T-helper 2 cell treated with Interferon-gamma antibody and Interleukin-4, amounts not matched to agents 5 μg/mL and 100 μg/mL, for 36 hours (primary cell): Measurements from ENCODE around the gene MAST1.
A peak's percentile ranks its signal among the peaks of the same experiment; 100 is the strongest.
"Not testable (repeated sequence)": the region's sequence is repeated elsewhere in the genome, so short reads cannot be mapped to it uniquely, and the experiment has no call there.

Source experiments
- DNase-seq: peaks from one replicate; pipeline ENCODE4 v3.0.0; 2021; ENCODE audit warnings: low spot score
- H3K27ac Mint-ChIP-seq: one replicate; pipeline ENCODE4 v1.8.0; 2021; ENCODE audit warnings: mild to moderate bottlenecking, mixed read lengths
- H3K27me3 Mint-ChIP-seq: one replicate; pipeline ENCODE4 v1.8.0; 2021; ENCODE audit warnings: low read depth, mixed read lengths
- H3K36me3 Mint-ChIP-seq: one replicate; pipeline ENCODE4 v1.8.0; 2021; ENCODE audit warnings: low read depth, mixed read lengths
- H3K4me1 Mint-ChIP-seq: one replicate; pipeline ENCODE4 v1.8.0; 2021; ENCODE audit warnings: low read depth, mixed read lengths
- H3K4me3 Mint-ChIP-seq: one replicate; pipeline ENCODE4 v1.8.0; 2022; ENCODE audit warnings: mild to moderate bottlenecking, moderate library complexity, mixed read lengths
- H3K9me3 Mint-ChIP-seq: one replicate; pipeline ENCODE4 v1.8.0; 2021; ENCODE audit warnings: mixed read lengths

MAST1 gene

GRCh38 chr19:12841094-12841493, 2.8 kb downstream of the MAST1 start:
- Mint-ChIP-seq H3K4me3 (peak overlapping the region; percentile 58), H3K27me3 (peaks cover 57% of the 10 kb centered on the region), H3K9me3 (no peaks in the 10 kb centered on the region), H3K4me1 (peaks cover 24% of the 10 kb centered on the region), H3K27ac (no peak overlapping the region), H3K36me3 (no peaks in the 10 kb centered on the region)
- DNase-seq = peak; percentile 26

- no peak overlapping the region for H3K4me3 Mint-ChIP-seq
- H3K27ac Mint-ChIP-seq = no peak overlapping the region
- H3K27me3 Mint-ChIP-seq = peaks cover 44% of the 10 kb centered on the region
- H3K4me1 Mint-ChIP-seq = peaks cover 23% of the 10 kb centered on the region
- H3K9me3 Mint-ChIP-seq = no peaks in the 10 kb centered on the region
- DNase-seq = no peak
- H3K36me3 Mint-ChIP-seq = no peaks in the 10 kb centered on the region
Observed at GRCh38 chr19:12842511-12842910, 4.2 kb downstream of the MAST1 start.

DNA sequence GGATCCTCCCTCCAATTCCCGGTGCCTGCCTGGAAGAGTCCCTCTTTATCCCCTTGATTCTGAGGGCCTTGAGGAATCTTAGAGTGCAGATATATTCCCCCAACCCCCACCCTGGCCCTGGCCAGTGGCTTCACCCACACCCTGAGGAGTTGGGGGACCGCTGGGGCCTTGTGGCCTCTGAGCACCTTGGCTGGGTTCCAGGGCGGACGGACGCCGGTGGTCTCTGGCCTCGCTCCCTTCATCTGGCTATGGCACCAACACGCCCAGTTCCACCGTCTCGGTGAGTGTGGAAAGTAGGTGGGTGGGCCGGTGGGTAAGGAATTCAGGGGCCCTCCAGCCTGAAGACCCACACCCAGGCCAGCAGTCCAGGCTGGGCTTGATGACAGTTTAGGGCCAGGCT, 5.0 kb downstream of the MAST1 start:
- no peaks in the 10 kb centered on the region for H3K36me3 Mint-ChIP-seq
- no peak overlapping the region for H3K27ac Mint-ChIP-seq
- H3K4me1 Mint-ChIP-seq = peaks cover 23% of the 10 kb centered on the region
- no peak for DNase-seq
- H3K27me3 Mint-ChIP-seq = peaks cover 39% of the 10 kb centered on the region
- H3K9me3 Mint-ChIP-seq = no peaks in the 10 kb centered on the region
- no peak overlapping the region for H3K4me3 Mint-ChIP-seq

DNA sequence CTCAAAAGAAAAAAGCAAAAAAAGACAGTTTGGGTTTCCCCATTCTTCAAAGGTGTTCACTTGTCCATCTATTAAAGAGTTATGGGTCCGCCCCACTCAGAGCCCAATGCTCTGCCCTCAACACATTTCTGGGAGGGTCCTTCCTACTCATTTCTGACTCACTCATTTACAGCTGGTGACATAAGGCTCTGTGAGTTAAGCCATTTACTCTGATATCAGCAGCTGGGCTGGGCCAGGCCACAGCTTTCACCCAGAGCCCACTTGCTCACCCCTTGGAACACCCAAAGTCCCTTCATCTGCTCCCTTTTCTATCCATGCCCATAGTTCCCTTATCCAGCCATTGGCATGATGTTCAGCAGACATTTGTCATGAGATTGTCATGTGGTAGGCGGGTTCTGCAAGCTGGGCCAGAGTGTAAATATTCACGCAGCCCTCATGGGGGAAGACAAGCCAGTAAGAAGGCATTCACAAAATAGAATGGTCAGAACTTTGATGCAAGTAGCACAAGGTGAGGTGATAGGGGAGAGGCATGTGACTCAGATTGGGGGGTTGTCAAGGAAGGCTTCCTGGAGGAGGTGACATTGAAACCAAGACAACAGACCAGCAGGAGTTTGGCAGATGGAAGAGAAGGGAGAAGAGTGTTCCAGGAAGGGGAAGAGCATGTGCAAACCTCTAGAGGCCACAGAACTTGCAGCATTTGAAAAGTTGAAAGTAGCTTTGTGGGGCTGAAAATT, 5.9 kb downstream of the MAST1 start:
- no peaks in the 10 kb centered on the region for H3K9me3 Mint-ChIP-seq
- no peak overlapping the region for H3K27ac Mint-ChIP-seq
- H3K4me3 Mint-ChIP-seq = no peak overlapping the region
- peaks cover 18% of the 10 kb centered on the region for H3K4me1 Mint-ChIP-seq
- H3K27me3 Mint-ChIP-seq = peaks cover 33% of the 10 kb centered on the region
- DNase-seq = no peak
- H3K36me3 Mint-ChIP-seq = no peaks in the 10 kb centered on the region

- H3K4me1 Mint-ChIP-seq, H3K27me3 Mint-ChIP-seq, H3K27ac Mint-ChIP-seq, DNase-seq, H3K4me3 Mint-ChIP-seq, H3K36me3 Mint-ChIP-seq, H3K9me3 Mint-ChIP-seq: not testable (repeated sequence)
Observed at GRCh38 chr19:12846613-12847012, 8.3 kb downstream of the MAST1 start.

DNA sequence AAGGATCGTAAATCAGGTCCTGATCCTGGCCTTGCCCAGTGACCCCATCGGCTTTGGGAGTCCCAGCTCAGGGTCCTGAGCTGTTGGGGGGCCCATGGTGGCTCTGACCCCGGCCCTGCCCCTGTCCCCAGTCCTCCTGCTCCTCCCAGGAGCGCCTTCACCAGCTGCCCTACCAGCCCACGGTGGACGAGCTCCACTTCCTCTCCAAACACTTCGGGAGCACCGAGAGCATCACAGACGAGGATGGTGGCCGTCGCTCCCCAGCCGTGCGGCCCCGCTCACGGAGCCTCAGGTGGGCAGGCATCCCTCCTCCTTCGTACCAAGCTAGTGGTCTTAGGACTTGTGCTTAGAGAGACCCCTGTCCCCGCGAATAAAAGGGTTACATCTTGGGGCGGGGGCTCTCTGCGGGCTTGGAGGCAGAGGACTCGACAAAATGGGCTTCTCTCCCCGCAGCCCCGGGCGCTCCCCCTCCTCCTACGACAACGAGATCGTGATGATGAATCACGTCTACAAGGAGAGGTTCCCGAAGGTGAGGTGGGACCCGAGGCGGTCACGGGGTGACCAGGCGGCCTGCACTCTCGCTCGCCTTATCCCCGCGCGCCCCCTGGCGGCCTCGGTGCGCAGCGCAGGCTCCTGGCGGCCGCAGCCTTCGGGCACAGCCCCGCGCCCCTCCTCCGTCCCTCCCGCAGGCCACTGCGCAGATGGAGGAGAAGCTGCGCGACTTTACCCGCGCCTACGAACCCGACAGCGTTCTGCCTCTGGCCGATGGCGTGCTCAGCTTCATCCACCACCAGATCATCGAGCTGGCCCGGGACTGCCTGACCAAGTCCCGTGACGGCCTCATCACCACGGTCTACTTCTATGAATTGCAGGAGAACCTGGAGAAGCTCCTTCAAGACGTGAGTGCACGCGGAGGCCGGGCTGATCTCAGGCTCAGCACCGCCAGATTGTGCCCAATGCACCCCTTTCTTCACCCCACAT, 9.1 kb downstream of the MAST1 start:
- DNase-seq = peak; percentile 90
- H3K9me3 Mint-ChIP-seq = no peaks in the 10 kb centered on the region
- H3K27me3 Mint-ChIP-seq = peaks cover 6% of the 10 kb centered on the region
- no peak overlapping the region for H3K27ac Mint-ChIP-seq
- H3K4me1 Mint-ChIP-seq = no peaks in the 10 kb centered on the region
- no peaks in the 10 kb centered on the region for H3K36me3 Mint-ChIP-seq
- peak overlapping the region; percentile 67 for H3K4me3 Mint-ChIP-seq

DNA sequence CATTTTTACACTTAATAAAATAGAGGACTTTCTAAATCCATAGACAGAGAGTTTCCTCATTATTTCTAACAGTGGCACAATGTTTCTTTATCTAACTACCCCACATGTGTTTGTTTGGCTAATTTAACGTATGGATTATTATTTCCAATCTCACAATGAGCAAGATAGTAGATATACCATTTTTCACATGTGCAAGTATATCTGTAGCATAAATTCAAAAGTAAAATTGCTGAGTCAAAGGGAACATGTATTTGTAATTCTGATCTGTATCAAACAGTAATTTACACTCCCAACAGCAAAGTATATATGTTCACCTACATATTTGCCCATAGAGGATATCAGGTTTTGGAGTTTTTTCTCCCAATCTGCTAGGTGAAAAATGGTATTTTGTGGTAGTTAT, 18.3 kb downstream of the MAST1 start:
- no peak overlapping the region for H3K27ac Mint-ChIP-seq
- DNase-seq = no peak
- no peaks in the 10 kb centered on the region for H3K27me3 Mint-ChIP-seq
- no peaks in the 10 kb centered on the region for H3K36me3 Mint-ChIP-seq
- no peaks in the 10 kb centered on the region for H3K9me3 Mint-ChIP-seq
- no peaks in the 10 kb centered on the region for H3K4me1 Mint-ChIP-seq
- no peak overlapping the region for H3K4me3 Mint-ChIP-seq

- Mint-ChIP-seq H3K9me3 (no peaks in the 10 kb centered on the region), H3K4me1 (no peaks in the 10 kb centered on the region), H3K36me3 (no peaks in the 10 kb centered on the region), H3K4me3 (no peak overlapping the region), H3K27ac (no peak overlapping the region), H3K27me3 (no peaks in the 10 kb centered on the region)
- no peak for DNase-seq
Observed at GRCh38 chr19:12858041-12858928, 20.0 kb downstream of the MAST1 start.

DNA sequence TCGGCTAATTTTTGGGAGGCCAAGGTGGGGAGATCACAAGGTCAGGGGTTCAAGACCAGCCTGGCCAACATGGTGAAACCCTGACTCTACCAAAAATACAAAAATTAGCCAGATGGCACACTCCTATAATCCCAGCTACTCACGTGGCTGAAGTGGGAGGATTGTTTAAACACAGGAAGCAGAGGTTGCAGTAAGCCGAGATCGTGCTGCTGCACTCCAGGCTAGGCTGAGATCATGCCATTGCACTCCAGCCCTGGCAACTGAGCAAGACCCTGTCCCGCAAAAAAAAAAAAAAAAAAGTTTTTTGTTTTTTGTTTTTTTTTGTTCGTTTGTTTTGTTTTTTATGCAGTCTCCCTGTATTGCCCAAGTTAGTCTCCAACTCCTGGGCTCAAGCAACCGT, 21.2 kb downstream of the MAST1 start:
- DNase-seq = no peak
- no peak overlapping the region for H3K4me3 Mint-ChIP-seq
- no peaks in the 10 kb centered on the region for H3K4me1 Mint-ChIP-seq
- H3K36me3 Mint-ChIP-seq = no peaks in the 10 kb centered on the region
- no peaks in the 10 kb centered on the region for H3K27me3 Mint-ChIP-seq
- H3K9me3 Mint-ChIP-seq = no peaks in the 10 kb centered on the region
- H3K27ac Mint-ChIP-seq = no peak overlapping the region

- Mint-ChIP-seq H3K9me3 (no peaks in the 10 kb centered on the region), H3K36me3 (no peaks in the 10 kb centered on the region), H3K4me1 (peaks cover 14% of the 10 kb centered on the region), H3K27me3 (no peaks in the 10 kb centered on the region), H3K4me3 (no peak overlapping the region), H3K27ac (no peak overlapping the region)
- no peak for DNase-seq
Observed at GRCh38 chr19:12864143-12864542, 25.8 kb downstream of the MAST1 start.

DNA sequence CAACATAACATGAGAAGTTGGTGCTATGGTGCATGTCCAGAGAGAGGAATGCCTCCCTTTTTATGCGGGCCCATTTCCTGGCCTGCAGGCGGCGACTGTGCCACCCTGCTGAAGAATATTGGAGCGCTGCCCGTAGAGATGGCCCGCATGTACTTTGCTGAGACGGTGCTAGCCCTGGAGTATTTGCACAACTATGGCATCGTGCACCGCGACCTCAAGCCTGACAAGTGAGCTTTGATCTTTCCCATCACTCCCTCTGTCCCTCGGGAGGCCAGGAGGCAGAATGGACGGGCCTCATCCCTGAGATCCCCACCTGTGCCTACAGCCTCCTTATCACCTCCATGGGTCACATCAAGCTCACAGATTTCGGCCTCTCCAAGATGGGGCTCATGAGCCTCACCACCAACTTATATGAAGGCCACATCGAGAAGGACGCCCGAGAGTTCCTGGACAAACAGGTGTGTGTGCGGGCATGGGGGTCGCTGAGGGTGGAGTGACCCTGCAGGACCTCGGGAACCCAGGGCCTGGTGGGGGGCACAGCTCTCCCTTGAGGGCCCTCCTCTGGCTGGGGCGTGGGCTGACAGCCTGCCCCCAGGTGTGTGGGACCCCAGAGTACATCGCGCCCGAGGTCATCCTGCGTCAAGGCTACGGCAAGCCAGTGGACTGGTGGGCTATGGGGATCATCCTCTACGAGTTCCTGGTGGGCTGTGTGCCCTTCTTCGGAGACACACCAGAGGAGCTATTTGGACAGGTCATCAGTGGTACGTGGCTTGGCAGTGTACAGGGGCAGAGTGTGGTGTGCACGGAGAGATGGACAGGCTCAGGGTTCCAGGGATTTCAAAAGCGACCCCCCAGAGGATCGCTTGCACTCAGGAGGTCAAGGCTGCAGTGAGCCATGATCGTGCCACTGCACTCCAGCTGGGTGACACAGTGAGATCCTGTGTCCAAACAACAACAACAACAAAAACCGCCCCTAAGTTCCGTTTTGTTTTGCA, 26.7 kb downstream of the MAST1 start:
- Mint-ChIP-seq H3K27me3 (no peaks in the 10 kb centered on the region), H3K27ac (no peak overlapping the region), H3K4me1 (peaks cover 14% of the 10 kb centered on the region), H3K4me3 (no peak overlapping the region), H3K9me3 (no peaks in the 10 kb centered on the region), H3K36me3 (no peaks in the 10 kb centered on the region)
- DNase-seq = no peak

- H3K36me3 Mint-ChIP-seq = no peaks in the 10 kb centered on the region
- H3K4me3 Mint-ChIP-seq = peak overlapping the region; percentile 16
- H3K4me1 Mint-ChIP-seq = peaks cover 14% of the 10 kb centered on the region
- H3K27me3 Mint-ChIP-seq = no peaks in the 10 kb centered on the region
- H3K9me3 Mint-ChIP-seq = no peaks in the 10 kb centered on the region
- DNase-seq = no peak
- H3K27ac Mint-ChIP-seq = no peak overlapping the region
Observed at GRCh38 chr19:12865746-12866415, 27.6 kb downstream of the MAST1 start.
